ENCODE measurements around the gene HUWE1. TPM values are rescaled to one million over a fixed set of nuclear protein-coding genes. Genes with fewer than 3 reads are reported as not detected.

The HUWE1 gene
- total RNA-seq, 1 donor from 2014 or later = 241 TPM

DNA sequence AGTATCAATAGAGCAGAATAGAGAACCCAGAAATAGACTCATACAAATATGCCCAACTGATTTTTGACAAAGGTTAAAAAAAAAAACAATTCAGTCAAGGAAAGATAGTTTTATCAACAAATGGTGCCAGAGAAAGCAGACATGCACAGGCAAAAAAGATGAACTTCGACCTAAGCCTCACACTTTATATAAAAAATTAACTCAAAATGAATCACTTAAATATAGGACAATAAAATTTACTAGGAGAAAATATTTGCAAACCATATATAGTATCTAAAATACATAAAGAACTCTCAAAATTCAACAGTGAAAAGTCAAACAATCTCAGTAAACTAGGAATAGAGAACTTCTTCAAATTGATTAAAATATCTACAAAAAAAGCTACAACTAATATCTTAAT is 29.7 kb downstream of the HUWE1 start:
- H3K27me3 Mint-ChIP-seq (ENCODE audit: low read depth) = no peaks in the 10 kb centered on the region
- peaks cover 11% of the 10 kb centered on the region for H3K36me3 Mint-ChIP-seq (ENCODE audit: low read depth)
- no peaks in the 10 kb centered on the region for H3K4me1 Mint-ChIP-seq
- H3K9me3 Mint-ChIP-seq = peaks cover 4% of the 10 kb centered on the region
- TF ChIP-seq, protein P1, sequence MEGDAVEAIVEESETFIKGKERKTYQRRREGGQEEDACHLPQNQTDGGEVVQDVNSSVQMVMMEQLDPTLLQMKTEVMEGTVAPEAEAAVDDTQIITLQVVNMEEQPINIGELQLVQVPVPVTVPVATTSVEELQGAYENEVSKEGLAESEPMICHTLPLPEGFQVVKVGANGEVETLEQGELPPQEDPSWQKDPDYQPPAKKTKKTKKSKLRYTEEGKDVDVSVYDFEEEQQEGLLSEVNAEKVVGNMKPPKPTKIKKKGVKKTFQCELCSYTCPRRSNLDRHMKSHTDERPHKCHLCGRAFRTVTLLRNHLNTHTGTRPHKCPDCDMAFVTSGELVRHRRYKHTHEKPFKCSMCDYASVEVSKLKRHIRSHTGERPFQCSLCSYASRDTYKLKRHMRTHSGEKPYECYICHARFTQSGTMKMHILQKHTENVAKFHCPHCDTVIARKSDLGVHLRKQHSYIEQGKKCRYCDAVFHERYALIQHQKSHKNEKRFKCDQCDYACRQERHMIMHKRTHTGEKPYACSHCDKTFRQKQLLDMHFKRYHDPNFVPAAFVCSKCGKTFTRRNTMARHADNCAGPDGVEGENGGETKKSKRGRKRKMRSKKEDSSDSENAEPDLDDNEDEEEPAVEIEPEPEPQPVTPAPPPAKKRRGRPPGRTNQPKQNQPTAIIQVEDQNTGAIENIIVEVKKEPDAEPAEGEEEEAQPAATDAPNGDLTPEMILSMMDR (conservative IDR thresholded peaks at IDR 0.05) = no peak
- DNase-seq (ENCODE audit: low read depth, low spot score) = no peak
- H3K27ac Mint-ChIP-seq (ENCODE audit: unreplicated experiment) = no peak overlapping the region
- H3K4me3 Mint-ChIP-seq = no peak overlapping the region

DNA sequence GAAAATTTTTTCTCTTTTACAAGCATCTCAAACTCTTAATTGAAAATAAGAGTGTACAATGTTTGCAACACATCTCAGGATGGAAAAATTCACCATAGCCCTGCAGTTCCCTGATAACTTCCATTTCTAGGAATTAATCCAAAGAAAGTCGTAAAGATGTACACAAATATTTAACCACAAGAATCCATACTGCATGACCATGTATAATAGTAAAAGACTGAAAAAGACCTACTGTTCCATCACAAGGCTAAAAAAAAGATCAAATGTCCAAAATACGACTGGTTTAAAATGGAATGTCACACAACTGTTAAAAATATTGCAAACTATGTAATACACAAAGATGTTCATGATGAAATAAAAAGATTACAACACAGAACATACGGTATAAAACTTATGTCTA is 32.1 kb downstream of the HUWE1 start:
- Mint-ChIP-seq H3K36me3 (ENCODE audit: low read depth) (peaks cover 11% of the 10 kb centered on the region), H3K9me3 (peaks cover 2% of the 10 kb centered on the region), H3K4me3 (no peak overlapping the region), H3K4me1 (no peaks in the 10 kb centered on the region), H3K27ac (ENCODE audit: unreplicated experiment) (no peak overlapping the region), H3K27me3 (ENCODE audit: low read depth) (no peaks in the 10 kb centered on the region)
- DNase-seq (ENCODE audit: low read depth, low spot score) = no peak
- TF ChIP-seq, protein P1 (conservative IDR thresholded peaks at IDR 0.05) = no peak

DNA sequence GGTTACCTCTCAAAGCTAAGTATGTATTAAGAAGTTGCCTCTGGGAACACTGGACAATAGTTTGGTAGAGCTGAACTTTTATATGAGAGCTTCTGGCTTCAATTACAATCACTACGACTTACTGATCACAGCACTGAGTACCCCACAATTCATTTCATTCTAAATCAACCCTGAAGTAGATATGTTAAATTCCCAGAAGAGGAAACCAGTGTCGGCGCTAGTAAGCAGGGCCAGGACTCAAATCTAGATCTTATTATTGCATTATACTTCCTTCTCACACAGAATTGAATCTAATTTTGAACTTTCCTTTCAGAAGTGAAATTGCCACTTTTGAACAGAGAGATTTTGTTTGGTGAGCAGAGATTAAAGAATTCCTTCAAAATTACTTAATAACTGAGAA is 41.8 kb downstream of the HUWE1 start:
- no peak overlapping the region for H3K4me3 Mint-ChIP-seq
- TF ChIP-seq, protein P1 (conservative IDR thresholded peaks at IDR 0.05) = no peak
- no peaks in the 10 kb centered on the region for H3K27me3 Mint-ChIP-seq (ENCODE audit: low read depth)
- no peak overlapping the region for H3K27ac Mint-ChIP-seq (ENCODE audit: unreplicated experiment)
- H3K36me3 Mint-ChIP-seq (ENCODE audit: low read depth) = peaks cover 19% of the 10 kb centered on the region
- no peaks in the 10 kb centered on the region for H3K4me1 Mint-ChIP-seq
- DNase-seq (ENCODE audit: low read depth, low spot score) = no peak
- no peaks in the 10 kb centered on the region for H3K9me3 Mint-ChIP-seq

DNA sequence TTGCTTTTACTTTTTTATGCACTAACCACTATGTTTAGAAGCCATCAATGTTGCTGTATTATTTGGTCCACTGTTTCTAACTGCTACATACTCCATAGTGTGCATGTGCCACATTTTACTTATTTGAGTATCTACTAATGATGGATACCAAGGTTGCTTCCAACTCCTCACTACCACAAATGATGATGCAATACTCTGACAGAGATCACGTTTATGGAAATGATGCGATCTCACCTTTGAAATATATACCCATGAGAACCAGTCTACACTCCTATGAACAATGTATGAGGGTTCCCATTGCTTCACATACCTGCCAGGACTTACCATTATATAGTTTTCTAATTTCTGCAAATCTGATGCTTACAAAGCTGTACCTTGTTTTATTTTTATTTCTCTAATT is 44.2 kb downstream of the HUWE1 start:
- H3K9me3 Mint-ChIP-seq = no peaks in the 10 kb centered on the region
- peaks cover 19% of the 10 kb centered on the region for H3K36me3 Mint-ChIP-seq (ENCODE audit: low read depth)
- H3K4me1 Mint-ChIP-seq = no peaks in the 10 kb centered on the region
- H3K27ac Mint-ChIP-seq (ENCODE audit: unreplicated experiment) = no peak overlapping the region
- no peaks in the 10 kb centered on the region for H3K27me3 Mint-ChIP-seq (ENCODE audit: low read depth)
- H3K4me3 Mint-ChIP-seq = no peak overlapping the region
- no peak for DNase-seq (ENCODE audit: low read depth, low spot score)
- TF ChIP-seq, protein P1 (conservative IDR thresholded peaks at IDR 0.05) = no peak

DNA sequence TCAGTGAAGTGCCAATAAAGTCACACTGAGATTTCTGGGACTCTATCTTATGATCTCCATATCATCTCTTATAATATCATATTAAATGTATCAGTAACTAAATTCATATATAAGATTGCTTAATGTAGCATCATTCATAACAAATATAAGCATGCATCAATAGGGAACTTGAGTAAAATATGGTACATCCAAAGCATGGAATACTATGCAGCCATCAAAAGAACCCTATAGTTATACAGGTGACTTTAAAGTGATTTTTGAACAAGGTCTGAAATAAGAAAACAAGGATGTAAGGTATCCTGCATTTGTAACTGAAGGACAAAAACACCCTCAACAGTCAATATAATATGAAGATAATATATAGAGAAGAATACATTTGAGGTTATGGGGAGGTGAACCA is 47.3 kb downstream of the HUWE1 start:
- Mint-ChIP-seq H3K27me3 (ENCODE audit: low read depth) (no peaks in the 10 kb centered on the region), H3K4me3 (no peak overlapping the region), H3K27ac (ENCODE audit: unreplicated experiment) (no peak overlapping the region)

More for the DNA sequence above, 47.3 kb downstream of the HUWE1 start:
- H3K4me1 Mint-ChIP-seq = no peaks in the 10 kb centered on the region
- H3K9me3 Mint-ChIP-seq = no peaks in the 10 kb centered on the region
- DNase-seq (ENCODE audit: low read depth, low spot score) = no peak
- H3K36me3 Mint-ChIP-seq (ENCODE audit: low read depth) = peaks cover 17% of the 10 kb centered on the region
- TF ChIP-seq, protein P1 (conservative IDR thresholded peaks at IDR 0.05) = no peak

Data from neural crest cell (in vitro differentiated cells).